ENCODE data around the gene CACNA1C.

GRCh38 chr12:2336409-2336829 lies 283.6 kb downstream of the CACNA1C start:
- TF ChIP-seq CTCF (IDR thresholded peaks at IDR 0.05; ENCODE audit: borderline replicate concordance, extremely low read depth, low read length, poor library complexity, severe bottlenecking) (no peak), EZH2 (IDR thresholded peaks at IDR 0.05; ENCODE audit: borderline replicate concordance, low read depth, low read length, severe bottlenecking) (no peak)

Measured in DND-41 (cell line).